ENCODE data around the gene FNBP1L.

FNBP1L gene

DNA sequence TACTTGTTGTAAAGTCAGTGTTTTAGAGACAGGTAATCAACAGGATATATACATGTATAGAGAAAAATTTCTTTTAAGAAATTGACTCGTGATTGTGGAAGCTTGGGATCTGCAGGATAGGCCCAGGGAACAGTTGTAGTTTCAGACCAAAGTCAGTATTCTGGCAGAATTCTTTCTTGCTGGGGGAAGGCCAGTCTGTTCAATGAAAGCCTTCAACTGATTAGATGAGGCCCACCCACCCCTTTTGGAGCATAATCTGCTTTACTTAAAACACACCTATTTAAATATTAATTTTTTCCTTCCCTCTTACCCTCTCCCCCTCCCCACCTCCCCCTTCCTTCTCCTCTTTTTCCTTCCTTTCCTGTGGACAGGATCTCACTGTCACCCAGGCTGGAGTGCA is 48.0 kb downstream of the FNBP1L start:
- DNase-seq: no peak

- DNase-seq: no peak
Measured at GRCh38 chr1:93496520-93496919, 48.6 kb downstream of the FNBP1L start.

DNA sequence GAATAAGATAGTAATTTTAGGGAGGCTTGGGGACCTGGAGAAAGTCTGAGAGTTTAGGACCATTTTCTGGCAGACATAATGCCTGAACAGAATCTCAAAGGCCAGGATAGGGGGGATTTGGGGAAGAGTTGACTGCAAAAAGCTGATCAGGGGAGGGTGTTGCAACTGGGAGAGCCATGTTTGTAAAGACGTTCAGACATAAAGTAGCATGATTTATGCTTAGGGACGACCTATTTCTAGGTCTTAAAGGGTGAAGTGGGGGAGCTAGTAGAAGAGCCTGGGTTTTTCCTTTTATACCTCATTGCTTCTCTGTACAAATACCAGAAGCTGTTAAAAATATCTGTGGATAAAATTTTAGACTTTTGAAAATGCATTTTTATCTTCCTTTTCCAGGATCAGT is 51.2 kb downstream of the FNBP1L start:
- no peak for DNase-seq

- no peak for DNase-seq
Measured at GRCh38 chr1:93499533-93499932, 51.6 kb downstream of the FNBP1L start.

DNA sequence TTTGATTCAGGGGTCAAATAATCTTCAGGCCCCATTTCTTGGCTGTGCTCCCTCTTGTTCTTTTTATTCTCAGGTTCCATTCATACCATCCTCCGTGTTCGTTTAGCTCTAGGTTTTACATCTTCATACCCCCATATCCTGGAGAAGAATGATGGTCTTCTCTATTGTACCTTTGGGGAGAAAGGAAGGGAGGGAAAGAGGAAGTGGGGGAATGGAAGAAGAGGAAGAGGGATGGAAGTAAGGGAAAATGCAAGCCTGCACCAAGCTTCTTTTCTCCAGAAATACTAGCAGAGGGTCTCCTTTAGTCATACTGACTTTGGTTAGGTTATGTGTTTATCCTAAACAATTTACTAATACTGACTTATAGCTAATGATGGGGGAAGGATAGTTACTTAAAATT is 52.4 kb downstream of the FNBP1L start:
- DNase-seq: no peak

DNA sequence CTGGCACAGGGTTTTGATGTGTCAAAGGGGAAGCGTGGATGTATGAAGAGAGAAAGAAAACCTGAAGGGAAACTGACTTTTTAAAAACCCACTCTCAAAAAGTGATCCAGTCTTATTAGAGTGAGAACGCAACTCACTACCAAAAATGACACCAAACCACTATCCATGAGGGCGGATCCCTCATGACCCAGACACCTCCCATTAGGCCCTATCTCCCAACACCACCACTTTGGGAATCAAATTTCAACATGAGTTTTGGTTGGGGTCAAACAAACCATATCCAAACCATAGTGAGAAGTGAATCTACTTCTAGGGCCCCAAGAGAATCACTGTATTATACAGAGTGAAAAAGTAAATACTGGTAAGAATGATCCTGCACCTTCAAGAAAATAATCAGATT is 53.5 kb downstream of the FNBP1L start:
- no peak for DNase-seq

- no peak for DNase-seq
Measured at GRCh38 chr1:93501829-93502369, 54.0 kb downstream of the FNBP1L start.

GRCh38 chr1:93502571-93502970 is 54.7 kb downstream of the FNBP1L start:
- no peak for DNase-seq

GRCh38 chr1:93503163-93503562 is 55.2 kb downstream of the FNBP1L start:
- DNase-seq: no peak

DNA sequence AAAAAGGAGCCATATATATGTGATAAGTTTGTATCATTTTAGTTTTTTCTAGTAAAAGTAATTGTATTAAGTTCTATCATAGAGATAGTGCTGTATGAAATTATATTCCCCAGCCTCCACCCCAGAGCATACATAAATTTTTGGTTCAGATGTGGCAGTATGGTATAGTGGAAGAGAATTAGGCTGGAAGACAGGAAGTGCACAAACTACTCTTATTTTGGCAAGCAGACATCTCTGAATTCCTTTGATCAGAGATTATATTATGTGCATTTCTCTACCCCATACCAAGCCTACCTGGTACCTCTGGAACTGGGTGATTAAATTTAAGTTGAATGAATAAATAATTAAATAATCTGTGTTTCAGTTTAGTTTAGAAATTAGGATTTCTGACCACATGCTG is 55.9 kb downstream of the FNBP1L start:
- no peak for DNase-seq

- DNase-seq: no peak
Measured at GRCh38 chr1:93504247-93505033, 56.5 kb downstream of the FNBP1L start.

DNA sequence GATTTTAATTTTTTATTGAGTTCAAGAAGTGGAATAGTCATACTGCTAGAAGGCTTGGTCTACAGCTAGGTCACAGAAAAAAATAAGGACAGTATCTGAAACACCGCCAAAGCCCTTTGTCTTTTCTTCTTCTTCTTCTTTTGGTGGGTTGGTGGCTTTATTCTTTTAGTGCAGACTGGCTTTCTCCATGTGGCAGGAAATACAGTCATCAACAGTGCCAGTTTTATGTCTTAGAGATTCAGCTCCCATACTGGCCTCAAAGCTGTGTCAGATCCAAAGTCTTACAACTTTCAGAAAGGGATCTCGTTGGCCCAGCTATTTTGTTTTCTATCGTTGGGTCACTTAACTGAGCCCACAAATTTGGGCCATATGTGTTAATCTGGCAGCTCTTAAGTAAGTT is 58.2 kb downstream of the FNBP1L start:
- DNase-seq: no peak

DNA sequence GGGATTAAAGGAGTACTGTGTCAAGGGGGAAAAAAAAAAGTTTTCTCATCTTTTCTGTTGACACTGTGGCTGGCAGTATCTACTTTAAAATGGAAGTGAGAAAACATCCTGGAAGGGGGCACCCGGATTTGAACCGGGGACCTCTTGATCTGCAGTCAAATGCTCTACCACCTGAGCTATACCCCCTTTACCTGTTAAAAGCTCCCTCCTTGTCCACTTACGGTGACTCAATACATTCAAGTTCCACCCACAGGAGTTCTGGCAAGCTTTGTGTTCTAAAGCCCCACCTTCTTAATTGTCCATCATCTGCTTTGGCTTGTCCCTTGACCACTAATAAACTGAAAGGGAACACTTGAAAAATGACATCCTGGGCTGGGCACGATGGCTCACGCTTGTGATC is 68.2 kb downstream of the FNBP1L start:
- DNase-seq: peak; percentile 53

- no peak for DNase-seq
Measured at GRCh38 chr1:93518516-93518915, 70.6 kb downstream of the FNBP1L start.

GRCh38 chr1:93519199-93519829 is 71.4 kb downstream of the FNBP1L start:
- DNase-seq: no peak

GRCh38 chr1:93521618-93522017 is 73.7 kb downstream of the FNBP1L start:
- DNase-seq: no peak

- DNase-seq: no peak
Measured at GRCh38 chr1:93522721-93523120, 74.8 kb downstream of the FNBP1L start.

- no peak for DNase-seq
Measured at GRCh38 chr1:93525431-93525830, 77.5 kb downstream of the FNBP1L start.

- DNase-seq: no peak
Measured at GRCh38 chr1:93526431-93526830, 78.5 kb downstream of the FNBP1L start.

- no peak for DNase-seq
Measured at GRCh38 chr1:93528412-93528811, 80.5 kb downstream of the FNBP1L start.

- DNase-seq: no peak
Measured at GRCh38 chr1:93531193-93531592, 83.3 kb downstream of the FNBP1L start.

- DNase-seq: no peak
Measured at GRCh38 chr1:93532780-93533378, 85.0 kb downstream of the FNBP1L start.

- DNase-seq: no peak
Measured at GRCh38 chr1:93533677-93534076, 85.8 kb downstream of the FNBP1L start.

DNA sequence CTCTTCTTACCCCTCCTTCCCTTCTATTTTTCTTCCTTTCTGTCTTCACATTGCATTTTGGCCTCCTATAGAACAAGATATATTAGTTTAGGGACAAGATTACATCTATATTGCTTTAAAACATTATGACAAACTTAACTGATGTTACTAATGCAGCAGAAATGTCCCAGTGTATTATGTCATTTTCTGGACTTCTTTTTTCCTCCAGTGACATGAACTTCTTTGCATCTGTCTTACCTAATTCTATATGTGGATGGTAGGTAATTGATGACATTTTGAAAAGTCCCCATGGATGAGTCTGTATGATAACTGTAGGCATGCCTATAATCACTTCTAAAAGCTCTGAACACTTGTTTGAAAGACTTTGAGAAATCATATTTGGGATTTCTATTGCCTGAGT is 89.5 kb downstream of the FNBP1L start:
- no peak for DNase-seq

Measured in islet precursor cell (in vitro differentiated cells).